Cardiac septum (tissue), 1 donor: ENCODE data around the gene UNC13C. TPM values are rescaled to one million over a fixed set of nuclear protein-coding genes. Genes with fewer than 3 reads are reported as not detected.

Experiments used
- DNase-seq: peaks from one replicate; pipeline ENCODE4 v3.0.0-alpha.2; 2020; ENCODE audit warnings: low spot score
- intact Hi-C: fragments of 100-400 bp; cut with DNase I; formaldehyde crosslinking; loops from one replicate; pipeline ENCODE4 v1.14.0; 2022
- total RNA-seq: library from RNA; stranded (reverse); fragmentation: NEBNext Ultra II Directional; extraction: Animal tissue kit (Norgen Biotek cat#: 25700); gene quantifications from one replicate; pipeline ENCODE4 v1.2.1, GENCODE V29; 2021
- donor health status: DM: no; HTN: no; CAD: no.

UNC13C gene
- total RNA-seq, 1 donor from 2014 or later, result 0.32 TPM

- DNase-seq, result no peak
- intact Hi-C loops, result no loop called here
Measured at GRCh38 chr15:54097019-54097418, 118.8 kb downstream of the UNC13C start.

GRCh38 chr15:54099010-54099409 is 120.8 kb downstream of the UNC13C start:
- intact Hi-C loops, result no loop called here
- no peak for DNase-seq

- intact Hi-C loops, result no loop called here
- no peak for DNase-seq
Measured at GRCh38 chr15:54101664-54102270, 123.5 kb downstream of the UNC13C start.

GRCh38 chr15:54102704-54103103 is 124.5 kb downstream of the UNC13C start:
- no peak for DNase-seq
- intact Hi-C loops, result no loop called here

- intact Hi-C loops, result no loop called here
- DNase-seq, result no peak
Measured at GRCh38 chr15:54109014-54109413, 130.8 kb downstream of the UNC13C start.

GRCh38 chr15:54119051-54119450 is 140.8 kb downstream of the UNC13C start:
- intact Hi-C loops, result no loop called here

GRCh38 chr15:54120949-54121463 is 142.8 kb downstream of the UNC13C start:
- no peak for DNase-seq
- intact Hi-C loops, result no loop called here

More at GRCh38 chr15:54119051-54119450, 140.8 kb downstream of the UNC13C start:
- no peak for DNase-seq

- DNase-seq, result no peak
- intact Hi-C loops, result no loop called here
Measured at GRCh38 chr15:54127574-54127973, 149.3 kb downstream of the UNC13C start.

GRCh38 chr15:54131410-54131809 is 153.2 kb downstream of the UNC13C start:
- DNase-seq, result no peak
- intact Hi-C loops, result no loop called here

GRCh38 chr15:54149115-54149531 is 170.9 kb downstream of the UNC13C start:
- DNase-seq, result no peak
- intact Hi-C loops, result no loop called here

GRCh38 chr15:54150255-54150654 is 172.0 kb downstream of the UNC13C start:
- intact Hi-C loops, result no loop called here
- no peak for DNase-seq

GRCh38 chr15:54159012-54159411 is 180.8 kb downstream of the UNC13C start:
- no peak for DNase-seq
- intact Hi-C loops, result no loop called here

- intact Hi-C loops, result no loop called here
- no peak for DNase-seq
Measured at GRCh38 chr15:54187325-54187724, 209.1 kb downstream of the UNC13C start.

- intact Hi-C loops, result no loop called here
- no peak for DNase-seq
Measured at GRCh38 chr15:54197995-54198394, 219.8 kb downstream of the UNC13C start.

- no peak for DNase-seq
- intact Hi-C loops, result no loop called here
Measured at GRCh38 chr15:54206586-54207321, 228.5 kb downstream of the UNC13C start.

GRCh38 chr15:54208786-54209185 is 230.5 kb downstream of the UNC13C start:
- DNase-seq, result no peak
- intact Hi-C loops, result no loop called here

- no peak for DNase-seq
- intact Hi-C loops, result no loop called here
Measured at GRCh38 chr15:54212635-54213034, 234.4 kb downstream of the UNC13C start.

- no peak for DNase-seq
- intact Hi-C loops, result no loop called here
Measured at GRCh38 chr15:54226455-54226854, 248.2 kb downstream of the UNC13C start.

- DNase-seq, result no peak
- intact Hi-C loops, result no loop called here
Measured at GRCh38 chr15:54227569-54227968, 249.3 kb downstream of the UNC13C start.

GRCh38 chr15:54250326-54250725 is 272.1 kb downstream of the UNC13C start:
- intact Hi-C loops, result no loop called here
- no peak for DNase-seq

GRCh38 chr15:54256190-54256589 is 277.9 kb downstream of the UNC13C start:
- intact Hi-C loops, result no loop called here

More at GRCh38 chr15:54256190-54256589, 277.9 kb downstream of the UNC13C start:
- no peak for DNase-seq
